Stimulated activated CD8-positive, alpha-beta memory T cell treated with anti-CD3 and anti-CD28 coated beads, Interleukin-4, amount 100 ng/mL, for 48 hours (primary cell): ENCODE results near the gene STRN3.
"Not testable (repeated sequence)": the region's sequence is repeated elsewhere in the genome, so short reads cannot be mapped to it uniquely, and the experiment has no call there.

Source experiments
- DNase-seq: peaks from one replicate; pipeline ENCODE4 v3.0.0-alpha.2; 2020

STRN3 gene

GRCh38 chr14:31026077-31026449 lies at the start of gene STRN3:
TSS of gene STRN3 (minus strand) at chr14:31026379. CDS start at chr14:31026185, 194 bp downstream.
- DNase-seq, result no peak

GRCh38 chr14:31075144-31075543 lies 49.0 kb upstream of the STRN3 start:
- DNase-seq, result no peak

GRCh38 chr14:31071151-31071550 lies 45.0 kb upstream of the STRN3 start:
- DNase-seq, result no peak

- DNase-seq, result no peak
Measured at GRCh38 chr14:31070431-31070830, 44.3 kb upstream of the STRN3 start.

- no peak for DNase-seq
Measured at GRCh38 chr14:31069343-31069742, 43.2 kb upstream of the STRN3 start.

GRCh38 chr14:31068235-31068634 lies 42.1 kb upstream of the STRN3 start:
- no peak for DNase-seq

- DNase-seq, result not testable (repeated sequence)
Measured at GRCh38 chr14:31062908-31063307, 36.7 kb upstream of the STRN3 start.

- no peak for DNase-seq
Measured at GRCh38 chr14:31060253-31060875, 34.2 kb upstream of the STRN3 start.

- no peak for DNase-seq
Measured at GRCh38 chr14:31059152-31059924, 33.2 kb upstream of the STRN3 start.

- no peak for DNase-seq
Measured at GRCh38 chr14:31057701-31058364, 31.7 kb upstream of the STRN3 start.

GRCh38 chr14:31057035-31057434 lies 30.9 kb upstream of the STRN3 start:
- DNase-seq, result no peak

- DNase-seq, result not testable (repeated sequence)
Measured at GRCh38 chr14:31052905-31053586, 26.9 kb upstream of the STRN3 start.

GRCh38 chr14:31051511-31051910 lies 25.3 kb upstream of the STRN3 start:
- no peak for DNase-seq

- no peak for DNase-seq
Measured at GRCh38 chr14:31051023-31051422, 24.8 kb upstream of the STRN3 start.

- no peak for DNase-seq
Measured at GRCh38 chr14:31047503-31047902, 21.3 kb upstream of the STRN3 start.

GRCh38 chr14:31045501-31046080 lies 19.4 kb upstream of the STRN3 start:
- DNase-seq, result no peak

- no peak for DNase-seq
Measured at GRCh38 chr14:31043379-31043778, 17.2 kb upstream of the STRN3 start.

GRCh38 chr14:31042893-31043292 lies 16.7 kb upstream of the STRN3 start:
- not testable (repeated sequence) for DNase-seq

- DNase-seq, result no peak
Measured at GRCh38 chr14:31042300-31042699, 16.1 kb upstream of the STRN3 start.

GRCh38 chr14:31038521-31039166 lies 12.5 kb upstream of the STRN3 start:
- DNase-seq, result no peak

- DNase-seq, result no peak
Measured at GRCh38 chr14:31037709-31038221, 11.6 kb upstream of the STRN3 start.

GRCh38 chr14:31036552-31036951 lies 10.4 kb upstream of the STRN3 start:
- DNase-seq, result no peak
